ENCODE data around the gene USP24. TPM values are rescaled to one million over a fixed set of nuclear protein-coding genes. Genes with fewer than 3 reads are reported as not detected.
A peak's percentile ranks its signal among the peaks of the same experiment; 100 is the strongest.
"Not testable (repeated sequence)": the region's sequence is repeated elsewhere in the genome, so short reads cannot be mapped to it uniquely, and the experiment has no call there.

The USP24 gene
- total RNA-seq, 5 donors from 2014 or later (not counting 1 experiment from before 2014, with no cell fraction given) = 58.9 to 90.7 (median 64.0) TPM

DNA sequence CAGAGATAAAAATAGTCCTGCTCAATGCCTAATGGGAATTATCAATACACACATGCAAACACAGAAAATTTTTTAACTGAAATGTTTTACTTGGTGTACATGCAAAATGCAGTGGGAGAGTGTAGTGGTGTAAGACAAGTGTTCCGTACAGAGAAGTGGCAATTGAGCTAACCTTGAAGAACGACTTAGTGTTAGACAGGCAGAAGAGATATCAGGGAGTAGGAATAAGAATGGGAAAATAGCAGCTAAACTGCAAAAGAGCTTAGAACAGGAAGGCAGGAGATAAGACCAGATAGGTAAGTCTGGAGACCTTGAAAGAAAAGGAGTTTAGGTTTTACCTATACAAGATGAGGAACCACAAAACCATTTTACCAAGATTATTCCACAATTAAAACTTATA, 9.0 kb downstream of the USP24 start:
- CTCF ChIA-PET = no interaction called here
- no peak overlapping the region for H3K27ac Mint-ChIP-seq
- H3K4me1 ChIP-seq (ENCODE audit: control insufficient read depth in 1 of 2, extremely low read depth in 1 of 2, insufficient read depth in 2 of 2, low read length in 2 of 2) = peaks cover 19 to 55% of the 10 kb centered on the region in 2 experiments
- POLR2A ChIA-PET = no interaction called here
- no peaks in the 10 kb centered on the region for H3K27me3 ChIP-seq (replicated peaks in 1 of 2; ENCODE audit: control insufficient read depth in 2 of 2, extremely low read depth in 1 of 2, insufficient read depth in 2 of 2, low read length in 1 of 2)
- no peaks in the 10 kb centered on the region for H3K9me3 Mint-ChIP-seq
- peaks cover 15% of the 10 kb centered on the region for H3K36me3 Mint-ChIP-seq
- no peaks in the 10 kb centered on the region for H3K36me3 ChIP-seq (ENCODE audit: control insufficient read depth in 2 of 2, extremely low read depth in 1 of 2, insufficient read depth in 1 of 2, low read length in 1 of 2)
- H3K9me3 ChIP-seq = no peaks in the 10 kb centered on the region
- no peak for DNase-seq
- WGBS (ENCODE audit: insufficient coverage) = 100% methylated on average over 2 of the region's 2 CpGs
- no peak for ATAC-seq (replicated peaks in 1 of 4)
- no peak overlapping the region for H3K4me3 Mint-ChIP-seq
- H3K27ac ChIP-seq (ENCODE audit: low read length) = no peak overlapping the region
- peaks cover 79 to 87% (median 83%) of the 10 kb centered on the region in 3 donors for H3K4me1 Mint-ChIP-seq
- no peaks in the 10 kb centered on the region for H3K27me3 Mint-ChIP-seq
- H3K4me3 ChIP-seq (ENCODE audit: control insufficient read depth in 1 of 2, extremely low read depth in 1 of 2, low read length in 1 of 2) = no peak overlapping the region

DNA sequence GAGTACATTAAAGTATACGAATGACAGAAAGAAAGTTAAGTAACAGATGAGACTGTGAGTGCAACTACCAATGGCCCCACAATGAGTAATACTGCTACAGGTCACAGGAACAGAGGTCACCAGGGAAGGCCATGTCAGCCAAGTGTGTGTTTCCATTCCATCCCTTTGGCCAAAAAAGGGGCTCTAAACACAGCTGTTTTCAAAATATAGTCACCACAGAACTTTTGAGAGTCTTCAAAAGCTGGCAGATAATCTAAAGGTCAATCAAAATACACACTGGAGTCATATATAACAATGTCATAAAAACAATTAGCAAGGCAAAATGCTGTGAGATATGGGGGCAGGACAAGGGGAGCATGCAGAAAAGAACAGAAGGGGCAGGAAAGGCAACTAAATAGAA, 10.2 kb downstream of the USP24 start:
- H3K27me3 Mint-ChIP-seq = no peaks in the 10 kb centered on the region
- peaks cover 73 to 84% (median 80%) of the 10 kb centered on the region in 3 donors for H3K4me1 Mint-ChIP-seq
- no peaks in the 10 kb centered on the region for H3K9me3 ChIP-seq
- ATAC-seq (replicated peaks in 1 of 4) (no peak), DNase-seq (no peak)
- H3K4me3 Mint-ChIP-seq = no peak overlapping the region
- H3K4me3 ChIP-seq (ENCODE audit: control insufficient read depth in 1 of 2, extremely low read depth in 1 of 2, low read length in 1 of 2) = no peak overlapping the region
- peak overlapping the region; percentile 1 to 2 for H3K27ac Mint-ChIP-seq
- ChIA-PET CTCF (interaction anchor here in 1 of 2 donors (0.7 to 1.2 kb wide), 3 partner anchors 8 to 1169 kb away, joined by 3 read pairs; no protein-coding TSS in a partner anchor), POLR2A (interaction anchor here in 1 of 2 donors (0.5 to 0.7 kb wide), 3 partner anchors 10 to 57 kb away, joined by 3 to 12 read pairs (median 5); no protein-coding TSS in a partner anchor)
- no peaks in the 10 kb centered on the region for H3K27me3 ChIP-seq (replicated peaks in 1 of 2; ENCODE audit: control insufficient read depth in 2 of 2, extremely low read depth in 1 of 2, insufficient read depth in 2 of 2, low read length in 1 of 2)
- peaks cover 21 to 51% of the 10 kb centered on the region in 2 experiments for H3K4me1 ChIP-seq (ENCODE audit: control insufficient read depth in 1 of 2, extremely low read depth in 1 of 2, insufficient read depth in 2 of 2, low read length in 2 of 2)
- H3K36me3 Mint-ChIP-seq = peaks cover 18% of the 10 kb centered on the region
- H3K9me3 Mint-ChIP-seq = no peaks in the 10 kb centered on the region
- no CpG with 5 or more reads among the region's 1 CpG for WGBS (ENCODE audit: insufficient coverage)
- H3K36me3 ChIP-seq (ENCODE audit: control insufficient read depth in 2 of 2, extremely low read depth in 1 of 2, insufficient read depth in 1 of 2, low read length in 1 of 2) = no peaks in the 10 kb centered on the region
- H3K27ac ChIP-seq (ENCODE audit: low read length) = no peak overlapping the region

DNA sequence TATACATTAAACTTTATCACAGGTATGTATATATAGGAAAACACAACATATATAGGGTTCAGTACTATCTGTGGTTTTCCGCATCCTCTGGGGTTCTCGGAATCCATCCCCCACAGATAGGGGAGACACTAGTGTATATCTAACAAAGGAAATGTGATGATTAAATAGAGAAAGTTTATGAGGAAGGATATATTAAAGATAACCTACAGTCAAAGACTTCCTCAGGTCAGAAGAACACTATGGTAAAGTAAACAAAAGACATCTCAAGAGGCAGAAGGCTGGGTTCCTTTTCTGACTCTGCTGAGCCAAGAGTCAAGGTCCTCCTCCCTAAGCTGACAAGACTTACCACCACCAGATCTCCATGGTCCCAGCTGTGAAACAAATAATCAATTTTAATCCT, 12.1 kb downstream of the USP24 start:
- Mint-ChIP-seq H3K4me1 (peaks cover 78 to 89% (median 81%) of the 10 kb centered on the region in 3 donors), H3K4me3 (peak overlapping the region; percentile 7 to 34 (median 14)), H3K27ac (peak overlapping the region; percentile 72 to 80), H3K36me3 (peaks cover 29% of the 10 kb centered on the region), H3K9me3 (no peaks in the 10 kb centered on the region), H3K27me3 (no peaks in the 10 kb centered on the region)
- Histone ChIP-seq H3K4me3 (ENCODE audit: control insufficient read depth in 1 of 2, extremely low read depth in 1 of 2, low read length in 1 of 2) (no peak overlapping the region), H3K36me3 (ENCODE audit: control insufficient read depth in 2 of 2, extremely low read depth in 1 of 2, insufficient read depth in 1 of 2, low read length in 1 of 2) (no peaks in the 10 kb centered on the region), H3K27me3 (replicated peaks in 1 of 2; ENCODE audit: control insufficient read depth in 2 of 2, extremely low read depth in 1 of 2, insufficient read depth in 2 of 2, low read length in 1 of 2) (no peaks in the 10 kb centered on the region), H3K27ac (ENCODE audit: low read length) (no peak overlapping the region), H3K9me3 (no peaks in the 10 kb centered on the region), H3K4me1 (ENCODE audit: control insufficient read depth in 1 of 2, extremely low read depth in 1 of 2, insufficient read depth in 2 of 2, low read length in 2 of 2) (peaks cover 18 to 47% of the 10 kb centered on the region in 2 experiments)
- ChIA-PET CTCF (no interaction called here), POLR2A (no interaction called here)
- ATAC-seq (replicated peaks in 1 of 4) (peak in 2 of 4 experiments; percentile 29 to 42), DNase-seq (no peak)
- WGBS (ENCODE audit: insufficient coverage) = no CpG with 5 or more reads among the region's 2 CpGs

DNA sequence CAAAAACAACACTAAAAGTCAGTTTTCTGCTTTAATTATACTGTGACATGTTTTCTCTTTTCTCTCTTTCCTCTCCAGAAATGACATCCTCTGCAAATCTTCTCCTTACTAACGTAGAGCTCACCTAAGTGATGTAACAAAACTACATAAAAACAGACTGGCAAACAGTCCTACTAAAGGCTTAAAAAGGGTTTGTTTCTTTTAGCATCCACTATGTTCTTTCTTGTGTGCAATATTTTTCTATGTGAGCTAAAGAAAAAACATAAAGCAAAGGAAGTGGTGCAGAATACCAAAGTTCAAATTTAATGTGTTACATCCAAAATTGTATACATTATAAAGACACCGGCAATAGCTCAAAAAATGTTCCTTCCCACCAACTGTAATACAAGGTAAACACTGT, 14.5 kb downstream of the USP24 start:
- Histone ChIP-seq H3K36me3 (ENCODE audit: control insufficient read depth in 2 of 2, extremely low read depth in 1 of 2, insufficient read depth in 1 of 2, low read length in 1 of 2) (peaks cover 0 to 3% of the 10 kb centered on the region in 2 donors), H3K4me3 (ENCODE audit: control insufficient read depth in 1 of 2, extremely low read depth in 1 of 2, low read length in 1 of 2) (no peak overlapping the region), H3K27me3 (replicated peaks in 1 of 2; ENCODE audit: control insufficient read depth in 2 of 2, extremely low read depth in 1 of 2, insufficient read depth in 2 of 2, low read length in 1 of 2) (no peaks in the 10 kb centered on the region), H3K4me1 (ENCODE audit: control insufficient read depth in 1 of 2, extremely low read depth in 1 of 2, insufficient read depth in 2 of 2, low read length in 2 of 2) (peaks cover 21 to 48% of the 10 kb centered on the region in 2 experiments), H3K9me3 (no peaks in the 10 kb centered on the region), H3K27ac (ENCODE audit: low read length) (no peak overlapping the region)
- Mint-ChIP-seq H3K27ac (peak overlapping the region; percentile 58 to 82), H3K4me3 (peak overlapping the region in 1 of 3 donors; percentile 45), H3K27me3 (no peaks in the 10 kb centered on the region), H3K36me3 (peaks cover 25% of the 10 kb centered on the region), H3K4me1 (peaks cover 85 to 91% (median 87%) of the 10 kb centered on the region in 3 donors), H3K9me3 (no peaks in the 10 kb centered on the region)
- peak in 2 of 4 experiments; percentile 35 to 79 for ATAC-seq (replicated peaks in 1 of 4)
- ChIA-PET POLR2A (interaction anchor here (0.8 to 1.4 kb wide), 5 partner anchors 9 to 23 kb away, joined by 3 to 5 read pairs (median 4); no protein-coding TSS in a partner anchor), CTCF (interaction anchor here in 1 of 2 donors (1.0 kb wide), 3 partner anchors 8 to 26 kb away, joined by 3 to 5 read pairs (median 5); no protein-coding TSS in a partner anchor)
- no peak for DNase-seq
- WGBS (ENCODE audit: insufficient coverage) = no CpG with 5 or more reads among the region's 2 CpGs

DNA sequence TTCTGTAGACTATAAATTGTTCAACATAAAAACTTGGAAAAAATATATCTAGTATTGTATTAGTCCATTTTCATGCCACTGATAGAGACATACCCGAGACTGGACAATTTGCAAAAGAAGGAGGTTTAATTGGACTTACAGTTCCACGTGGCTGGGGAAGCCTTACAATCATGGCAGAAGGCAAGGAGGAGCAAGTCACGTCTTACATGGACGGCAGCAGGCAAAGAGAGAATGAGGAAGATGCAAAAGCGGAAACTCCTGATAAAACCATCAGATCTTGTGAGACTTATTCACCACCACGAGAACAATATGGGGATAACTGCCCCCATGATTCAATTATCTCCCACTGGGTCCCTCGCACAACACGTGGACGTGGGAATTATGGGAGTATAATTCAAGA, 15.4 kb downstream of the USP24 start:
- H3K4me3 Mint-ChIP-seq; H3K27ac Mint-ChIP-seq; ATAC-seq (replicated peaks in 1 of 4); H3K27me3 Mint-ChIP-seq; H3K36me3 ChIP-seq (ENCODE audit: control insufficient read depth in 2 of 2, extremely low read depth in 1 of 2, insufficient read depth in 1 of 2, low read length in 1 of 2); H3K9me3 Mint-ChIP-seq; H3K9me3 ChIP-seq; H3K4me3 ChIP-seq (ENCODE audit: control insufficient read depth in 1 of 2, extremely low read depth in 1 of 2, low read length in 1 of 2); H3K27ac ChIP-seq (ENCODE audit: low read length); H3K27me3 ChIP-seq (replicated peaks in 1 of 2; ENCODE audit: control insufficient read depth in 2 of 2, extremely low read depth in 1 of 2, insufficient read depth in 2 of 2, low read length in 1 of 2); DNase-seq: not testable (repeated sequence)
- peaks cover 25% of the 10 kb centered on the region for H3K36me3 Mint-ChIP-seq
- POLR2A ChIA-PET = interaction anchor here in 1 of 2 donors (1.0 kb wide), 1 partner anchor 11 kb away, joined by 5 read pairs; no protein-coding TSS in a partner anchor
- CTCF ChIA-PET = interaction anchor here in 1 of 2 donors (1.0 kb wide), 1 partner anchor 12 kb away, joined by 5 read pairs; no protein-coding TSS in a partner anchor
- 100% methylated on average over 2 of the region's 9 CpGs for WGBS (ENCODE audit: insufficient coverage)
- peaks cover 20 to 43% of the 10 kb centered on the region in 2 experiments for H3K4me1 ChIP-seq (ENCODE audit: control insufficient read depth in 1 of 2, extremely low read depth in 1 of 2, insufficient read depth in 2 of 2, low read length in 2 of 2)
- peaks cover 89 to 95% (median 89%) of the 10 kb centered on the region in 3 donors for H3K4me1 Mint-ChIP-seq

DNA sequence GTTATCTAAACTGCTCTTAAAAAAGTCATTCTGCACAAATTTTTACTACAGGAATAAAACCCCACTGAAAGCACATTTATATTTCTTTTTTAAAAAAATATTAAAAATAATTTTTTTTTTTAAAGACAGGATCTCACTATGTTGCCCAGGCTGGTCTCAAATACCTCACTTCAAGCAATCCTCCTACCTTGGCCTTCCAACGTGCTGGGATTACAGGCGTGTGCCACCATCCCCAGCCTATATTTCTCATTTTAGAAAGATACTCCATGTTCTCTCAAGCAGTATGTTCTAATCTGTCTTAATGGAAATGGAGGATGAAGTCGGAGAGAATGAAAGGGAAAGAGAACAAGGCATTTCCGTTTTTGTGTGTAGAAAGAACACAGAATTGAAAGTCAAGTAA, 17.1 kb downstream of the USP24 start:
- Histone ChIP-seq H3K4me1 (ENCODE audit: control insufficient read depth in 1 of 2, extremely low read depth in 1 of 2, insufficient read depth in 2 of 2, low read length in 2 of 2) (peaks cover 20 to 29% of the 10 kb centered on the region in 2 experiments), H3K27ac (ENCODE audit: low read length) (no peak overlapping the region), H3K4me3 (ENCODE audit: control insufficient read depth in 1 of 2, extremely low read depth in 1 of 2, low read length in 1 of 2) (no peak overlapping the region), H3K36me3 (ENCODE audit: control insufficient read depth in 2 of 2, extremely low read depth in 1 of 2, insufficient read depth in 1 of 2, low read length in 1 of 2) (peaks cover 0 to 8% of the 10 kb centered on the region in 2 donors), H3K9me3 (no peaks in the 10 kb centered on the region), H3K27me3 (replicated peaks in 1 of 2; ENCODE audit: control insufficient read depth in 2 of 2, extremely low read depth in 1 of 2, insufficient read depth in 2 of 2, low read length in 1 of 2) (no peaks in the 10 kb centered on the region)
- H3K36me3 Mint-ChIP-seq = peaks cover 25% of the 10 kb centered on the region
- H3K4me3 Mint-ChIP-seq = no peak overlapping the region
- peaks cover 87 to 93% (median 88%) of the 10 kb centered on the region in 3 donors for H3K4me1 Mint-ChIP-seq
- H3K27me3 Mint-ChIP-seq = no peaks in the 10 kb centered on the region
- ATAC-seq (replicated peaks in 1 of 4) = no peak
- no peaks in the 10 kb centered on the region for H3K9me3 Mint-ChIP-seq
- 100% methylated on average over 1 of the region's 4 CpGs for WGBS (ENCODE audit: insufficient coverage)
- H3K27ac Mint-ChIP-seq = peak overlapping the region in 1 of 2 donors; percentile 18
- CTCF ChIA-PET = no interaction called here
- POLR2A ChIA-PET = no interaction called here
- DNase-seq = no peak
